Heart left ventricle (tissue), 16 donors: ENCODE measurements around the gene CAST. TPM values are rescaled to one million over a fixed set of nuclear protein-coding genes. Genes with fewer than 3 reads are reported as not detected.
A peak's percentile ranks its signal among the peaks of the same experiment; 100 is the strongest.

ENCODE experiments used
- ATAC-seq, 4 donors: fragments of 200-7000 bp; cut with Tn5 transposase; one replicate each; pipeline ENCODE4 v1.9.1; 2020 to 2022; ENCODE audit warnings: moderate library complexity in 4 of 4, mild to moderate bottlenecking in 3 of 4, moderate number of reproducible peaks in 1 of 4
- DNase-seq, 5 donors: peaks; one replicate each; pipeline ENCODE4 v3.0.0-alpha.2; 2020
- H3K27ac ChIP-seq, 12 donors: fragments of 200-600 bp; sonication (generic) in 4 of 12; one replicate each; pipeline versions ENCODE4 v1.5.0 to v1.8.0; 2016 to 2022; ENCODE audit warnings: mild to moderate bottlenecking in 2 of 12
- H3K27me3 ChIP-seq, 9 donors: fragments of 200-600 bp; sonication (generic) in 2 of 9; one replicate each; pipeline versions ENCODE4 v1.5.1 to v1.8.0; 2016 to 2022; ENCODE audit warnings: mild to moderate bottlenecking in 3 of 9
- H3K36me3 ChIP-seq, 9 donors: fragments of 200-600 bp; sonication (generic) in 2 of 9; one replicate each; pipeline versions ENCODE4 v1.5.0 to v1.8.0; 2018 to 2022; ENCODE audit warnings: mild to moderate bottlenecking in 2 of 9
- H3K4me1 ChIP-seq, 12 donors: fragments of 200-600 bp; sonication (generic) in 4 of 12; one replicate each; pipeline versions ENCODE4 v1.5.0 to v1.8.0; 2016 to 2022; ENCODE audit warnings: mild to moderate bottlenecking in 3 of 12
- H3K4me3 ChIP-seq, 12 donors: fragments of 200-600 bp; sonication (generic) in 4 of 12; one replicate each; pipeline versions ENCODE4 v1.5.0 to v1.8.0; 2017 to 2022; ENCODE audit warnings: mild to moderate bottlenecking in 9 of 12, moderate library complexity in 4 of 12
- H3K9me3 ChIP-seq, 12 donors: fragments of 200-600 bp; sonication (generic) in 4 of 12; one replicate each; pipeline versions ENCODE4 v1.5.0 to v1.8.0; 2016 to 2022; ENCODE audit warnings: mild to moderate bottlenecking in 1 of 12
- POLR2A ChIP-seq, 2 donors: fragments of 450-650 bp; IDR thresholded peaks; one replicate each; pipeline ENCODE4 v1.6.1; 2017; ENCODE audit warnings: antibody characterized with exemption in 2 of 2, mild to moderate bottlenecking in 2 of 2, moderate library complexity in 2 of 2
- WGBS, 4 donors: extraction: QIAGEN DNeasy Blood & Tissue Kit in 2 of 4; methylation state at CpG; one replicate each; pipeline versions ENCODE4 v1.1.5 to v1.1.7; 2013 to 2018; 5-methylcytosine and 5-hydroxymethylcytosine counted together
- intact Hi-C, 10 donors: fragments of 100-400 bp; cut with DNase I; formaldehyde crosslinking; loops; one replicate each; pipeline versions ENCODE4 v1.11.1 to v1.14.2; 2022
- polyA plus RNA-seq, 2 donors: library from polyadenylated mRNA; stranded (reverse); fragments of 200-250 nt; gene quantifications; one replicate each; pipeline ENCODE4 v1.2.3, GENCODE V29; 2013
- total RNA-seq, 9 donors: library from RNA; depleted of rRNA in 2 of 9; stranded (reverse); fragments of >200 nt in 2 of 9; fragmentation: NEBNext Ultra II Directional in 3 of 9; extraction: Animal tissue kit (Norgen Biotek cat#: 25700) in 3 of 9; gene quantifications; one replicate each; pipeline versions ENCODE4 v1.1.0 to v1.2.4, GENCODE V29; 2016 to 2023
- TF ChIP-seq, protein P1 (sequence below), 12 donors: fragments of 200-600 bp; sonication (generic) in 4 of 12; IDR thresholded peaks; one replicate each; pipeline versions ENCODE4 v1.5.0 to v1.8.0; 2018 to 2022; ENCODE audit warnings: antibody characterized with exemption in 12 of 12, mild to moderate bottlenecking in 5 of 12
- donor health status: ischemic (EF 13 %, LVEDD 7.1; RV severe dilation, severe dysfunction).
- donor health status: healthy with polysubstance abuse.
- donor health status: DM: no; HTN: yes; CAD: no.
- donor health status: DM: no; HTN: no; CAD: no.
- donor health status: ischemic (EF 25% LVEDD 6.9; RV normal size, moderate dysfunction).
- donor health status: ischemic (EF 25% LVEDD 5.7; RV mildly dilated, moderate dysfunction).
- donor health status: healthy.
- donor health status: DM: yes; HTN: yes; CAD: no.
- donor health status: ischemic (EF 35%, LVEDD 5.7; RV mildly dilated, moderate dysfunction).
- donor health status: nonischemic (EF 11% LVEDD 7.7; RV severe dilation, severe dysfunction).
- donor health status: DM: yes; HTN: yes; CAD: no.
- donor health status: PGD.
- donor health status: ischemic (EF 29% LVEDD 5.4; RV normal size, mild dysfunction).
- donor health status: nonischemic (EF 23%, LVEDD 6.1; RV moderate dilation, normal function).

The CAST gene
- total and polyA plus RNA-seq, 11 donors = 179 to 748 (median 536) TPM

DNA sequence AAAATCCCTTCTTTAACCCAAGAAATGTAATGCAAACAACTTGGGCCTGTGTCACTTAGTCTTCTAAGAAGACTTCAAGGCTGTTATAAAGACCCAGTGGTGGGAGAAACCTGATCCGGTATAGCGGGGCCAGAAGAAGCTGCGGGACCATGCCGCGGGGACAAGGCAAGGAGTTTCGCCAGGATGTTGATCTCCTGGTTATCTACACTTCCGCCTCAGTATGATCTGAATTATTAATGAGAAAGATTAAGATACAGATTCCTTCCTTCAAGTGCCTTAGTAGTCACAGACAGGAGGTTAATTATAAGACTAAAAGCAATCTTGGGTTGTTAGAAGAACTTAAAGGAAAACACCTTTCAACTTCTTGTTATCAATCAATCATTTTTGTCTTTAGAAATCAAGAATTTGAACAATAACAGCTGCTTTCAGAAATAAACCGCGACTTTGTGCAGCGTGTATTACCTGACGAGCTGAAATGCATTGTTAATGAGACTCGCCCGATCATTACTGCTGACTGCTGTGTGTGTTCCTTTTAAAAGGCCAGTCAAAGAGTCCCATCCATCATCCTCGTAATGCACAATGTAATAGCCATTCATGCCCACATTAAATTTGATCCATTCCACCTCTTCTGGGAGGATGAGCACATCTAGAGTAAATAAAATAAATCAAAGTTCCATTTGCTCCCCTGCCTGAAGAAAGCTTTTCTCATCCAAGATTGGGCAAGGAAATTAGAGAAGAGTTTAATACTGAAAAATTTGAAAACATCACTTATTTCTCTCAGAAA lies 123.3 kb downstream of the CAST start:
- Histone ChIP-seq H3K4me3 (no peak overlapping the region), H3K36me3 (peaks cover 0 to 97% (median 91%) of the 10 kb centered on the region in 9 donors), H3K9me3 (peaks cover 0 to 3% (median 0%) of the 10 kb centered on the region in 12 donors), H3K27ac (no peak overlapping the region), H3K4me1 (peaks cover 0 to 21% (median 11%) of the 10 kb centered on the region in 12 donors), H3K27me3 (no peaks in the 10 kb centered on the region)
- intact Hi-C loops = loop anchor here in 1 of 10 donors (10.0 kb wide), 1 partner anchor 379 kb away; no protein-coding TSS in a partner anchor
- ATAC-seq (no peak), DNase-seq (no peak)
- WGBS, 4 donors = 89 to 96% (median 90%) methylated on average over 14 of the region's 14 CpGs
- no peak for TF ChIP-seq POLR2A (IDR thresholded peaks at IDR 0.05)
- TF ChIP-seq, protein P1, sequence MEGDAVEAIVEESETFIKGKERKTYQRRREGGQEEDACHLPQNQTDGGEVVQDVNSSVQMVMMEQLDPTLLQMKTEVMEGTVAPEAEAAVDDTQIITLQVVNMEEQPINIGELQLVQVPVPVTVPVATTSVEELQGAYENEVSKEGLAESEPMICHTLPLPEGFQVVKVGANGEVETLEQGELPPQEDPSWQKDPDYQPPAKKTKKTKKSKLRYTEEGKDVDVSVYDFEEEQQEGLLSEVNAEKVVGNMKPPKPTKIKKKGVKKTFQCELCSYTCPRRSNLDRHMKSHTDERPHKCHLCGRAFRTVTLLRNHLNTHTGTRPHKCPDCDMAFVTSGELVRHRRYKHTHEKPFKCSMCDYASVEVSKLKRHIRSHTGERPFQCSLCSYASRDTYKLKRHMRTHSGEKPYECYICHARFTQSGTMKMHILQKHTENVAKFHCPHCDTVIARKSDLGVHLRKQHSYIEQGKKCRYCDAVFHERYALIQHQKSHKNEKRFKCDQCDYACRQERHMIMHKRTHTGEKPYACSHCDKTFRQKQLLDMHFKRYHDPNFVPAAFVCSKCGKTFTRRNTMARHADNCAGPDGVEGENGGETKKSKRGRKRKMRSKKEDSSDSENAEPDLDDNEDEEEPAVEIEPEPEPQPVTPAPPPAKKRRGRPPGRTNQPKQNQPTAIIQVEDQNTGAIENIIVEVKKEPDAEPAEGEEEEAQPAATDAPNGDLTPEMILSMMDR (IDR thresholded peaks at IDR 0.05) = no peak

DNA sequence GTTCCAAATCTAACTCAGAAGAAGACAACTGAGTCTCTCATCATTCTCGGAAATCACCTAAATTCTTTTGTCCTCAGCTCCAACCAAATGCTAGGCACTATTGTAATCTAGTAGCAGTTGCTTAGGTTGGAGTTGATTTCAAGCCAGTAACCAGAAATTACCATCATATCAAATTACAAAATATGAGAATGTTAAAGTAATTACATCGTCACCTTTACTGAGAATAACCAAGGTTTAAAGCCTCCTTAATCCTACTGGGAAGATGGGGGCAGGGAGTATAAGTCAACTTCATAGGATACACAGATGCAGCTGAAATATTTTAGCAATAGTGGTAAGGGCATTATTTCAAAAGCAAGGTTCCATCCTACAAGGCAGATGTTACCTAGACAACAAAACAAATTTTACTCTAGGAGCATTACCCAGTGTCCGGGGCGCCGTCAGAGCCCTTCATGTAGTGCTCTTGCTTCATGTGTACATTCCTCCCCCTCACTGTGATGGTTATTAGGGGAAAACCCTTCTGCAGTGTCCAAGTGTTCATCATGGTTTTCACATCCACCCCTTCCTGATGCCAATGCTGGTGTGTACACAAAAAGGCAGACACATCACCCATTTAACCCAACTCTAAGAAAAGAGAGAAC lies 126.1 kb downstream of the CAST start:
- Histone ChIP-seq H3K4me1 (peaks cover 0 to 12% (median 1%) of the 10 kb centered on the region in 12 donors), H3K4me3 (no peak overlapping the region), H3K9me3 (peaks cover 0 to 3% (median 0%) of the 10 kb centered on the region in 12 donors), H3K36me3 (peaks cover 0 to 97% (median 94%) of the 10 kb centered on the region in 9 donors), H3K27me3 (no peaks in the 10 kb centered on the region), H3K27ac (peak overlapping the region in 1 of 12 donors; percentile 21)
- DNase-seq = no peak
- ATAC-seq = peak; percentile 28 to 42 (median 36)
- intact Hi-C loops = loop anchor here in 1 of 10 donors (10.0 kb wide), 1 partner anchor 377 kb away; no protein-coding TSS in a partner anchor
- WGBS, 4 donors = 81 to 86% (median 84%) methylated on average over 5 of the region's 5 CpGs
- no peak for TF ChIP-seq POLR2A (IDR thresholded peaks at IDR 0.05)
- TF ChIP-seq, protein P1 (IDR thresholded peaks at IDR 0.05) = no peak

DNA sequence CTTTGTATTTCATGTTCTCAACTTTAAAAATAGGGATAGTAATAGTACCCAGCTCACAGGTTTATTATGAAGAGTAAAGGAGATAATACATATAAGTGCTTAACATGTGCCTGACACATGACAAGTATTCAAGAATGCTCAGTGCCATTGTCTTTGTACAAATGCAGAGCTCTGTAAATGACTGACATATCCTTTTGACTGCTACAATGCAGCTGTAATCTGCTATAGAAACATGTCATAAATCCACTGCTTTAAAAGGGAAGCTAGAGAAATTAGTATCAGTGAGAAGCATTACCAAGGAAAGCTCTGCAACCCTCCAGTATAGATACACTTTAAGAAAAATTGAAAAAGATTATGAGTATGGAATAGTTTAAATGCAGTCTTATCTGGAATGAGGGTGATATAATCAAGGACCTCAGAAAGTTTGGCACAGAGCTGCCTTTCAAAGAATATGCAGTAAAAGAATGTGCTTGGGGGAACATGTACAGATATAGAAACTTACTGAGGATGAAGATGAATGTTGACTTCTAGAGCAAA lies 127.7 kb downstream of the CAST start:
- TF ChIP-seq, protein P1 (IDR thresholded peaks at IDR 0.05) = no peak
- TF ChIP-seq POLR2A (IDR thresholded peaks at IDR 0.05) = no peak
- H3K4me3 ChIP-seq = no peak overlapping the region
- ATAC-seq (peak in 1 of 4 donors; percentile 7), DNase-seq (no peak)
- H3K36me3 ChIP-seq = peaks cover 0 to 100% (median 95%) of the 10 kb centered on the region in 9 donors
- H3K9me3 ChIP-seq = no peaks in the 10 kb centered on the region
- H3K27ac ChIP-seq = no peak overlapping the region
- peaks cover 0 to 12% (median 1%) of the 10 kb centered on the region in 12 donors for H3K4me1 ChIP-seq
- intact Hi-C loops = loop anchor here in 1 of 10 donors (10.0 kb wide), 1 partner anchor 375 kb away; no protein-coding TSS in a partner anchor
- H3K27me3 ChIP-seq = no peaks in the 10 kb centered on the region
